Hepatocyte (in vitro differentiated cells): ENCODE data around the gene TESK1. TPM values are rescaled to one million over a fixed set of nuclear protein-coding genes. Genes with fewer than 3 reads are reported as not detected.

ENCODE experiments used
- DNase-seq: peaks from one replicate; pipeline ENCODE4 v3.0.0-alpha.2; 2016; ENCODE audit warnings: low spot score
- H2AFZ ChIP-seq: fragments of 200-600 bp; sonication (generic); 2 replicates; pipeline ENCODE4 v1.6.0; 2016; ENCODE audit warnings: antibody characterized with exemption, mild to moderate bottlenecking
- H3K27ac ChIP-seq: fragments of 200-600 bp; sonication (generic); 2 replicates; pipeline ENCODE4 v1.5.1; 2016; ENCODE audit warnings: mild to moderate bottlenecking
- H3K27me3 ChIP-seq: fragments of 200-600 bp; sonication (generic); 2 replicates; pipeline ENCODE4 v1.6.1; 2016
- H3K36me3 ChIP-seq: fragments of 200-600 bp; sonication (generic); replicated peaks from 2 replicates; pipeline ENCODE4 v1.5.1; 2016; ENCODE audit warnings: low read depth; ENCODE audit not compliant: insufficient read depth
- H3K4me1 ChIP-seq: fragments of 200-600 bp; sonication (generic); 2 replicates; pipeline ENCODE4 v1.5.1; 2016; ENCODE audit warnings: mild to moderate bottlenecking, moderate library complexity; ENCODE audit not compliant: insufficient read depth
- H3K4me2 ChIP-seq: fragments of 200-600 bp; sonication (generic); 2 replicates; pipeline ENCODE4 v1.6.0; 2016
- H3K4me3 ChIP-seq: fragments of 200-600 bp; sonication (generic); 2 replicates; pipeline ENCODE4 v1.5.1; 2016; ENCODE audit warnings: mild to moderate bottlenecking
- H3K79me2 ChIP-seq: fragments of 200-600 bp; sonication (generic); 2 replicates; pipeline ENCODE4 v1.6.0; 2017; ENCODE audit warnings: mild to moderate bottlenecking
- H3K9me2 ChIP-seq: fragments of 200-600 bp; sonication (generic); replicated peaks from 2 replicates; pipeline ENCODE4 v1.6.0; 2017; ENCODE audit warnings: mild to moderate bottlenecking; ENCODE audit not compliant: insufficient read depth
- H3K9me3 ChIP-seq: fragments of 200-600 bp; sonication (generic); 2 replicates; pipeline ENCODE4 v1.5.1; 2016; ENCODE audit warnings: low read depth, mild to moderate bottlenecking
- H4K20me1 ChIP-seq: fragments of 200-600 bp; sonication (generic); 2 replicates; pipeline ENCODE4 v1.6.0; 2016; ENCODE audit warnings: mild to moderate bottlenecking; ENCODE audit not compliant: insufficient read depth, poor library complexity, severe bottlenecking
- CTCF ChIP-seq: fragments of 200-600 bp; sonication (generic); IDR thresholded peaks from 2 replicates; pipeline ENCODE4 v1.5.1; 2016; ENCODE audit warnings: antibody characterized with exemption, mild to moderate bottlenecking; ENCODE audit not compliant: poor library complexity
- EZH2 ChIP-seq: fragments of 200-600 bp; sonication (generic); IDR thresholded peaks from 2 replicates; pipeline ENCODE4 v1.6.1; 2016; ENCODE audit warnings: antibody characterized with exemption, mild to moderate bottlenecking, borderline replicate concordance
- EZH2phosphoT487 ChIP-seq: fragments of 200-600 bp; sonication (generic); IDR thresholded peaks from one replicate; pipeline ENCODE4 v1.6.1; 2018; ENCODE audit warnings: antibody characterized with exemption, mild to moderate bottlenecking, low read depth, moderate library complexity; ENCODE audit not compliant: unreplicated experiment, severe bottlenecking
- WGBS: methylation state at CpG from one replicate; pipeline ENCODE4 v1.1.6; 2016; ENCODE audit warnings: low lambda C conversion rate; ENCODE audit errors: missing lambda C conversion rate; 5-methylcytosine and 5-hydroxymethylcytosine counted together
- polyA plus RNA-seq: library from polyadenylated mRNA; unstranded; fragments of >200 nt; fragmentation: Nextera tagmentation; extraction: Ambion mirVana; gene quantifications from 2 replicates; pipeline ENCODE4 v1.2.1, GENCODE V29; 2016
- total RNA-seq: library from RNA; depleted of rRNA; stranded (reverse); fragments of >200 nt; gene quantifications from 2 replicates; pipeline ENCODE4 v1.2.3, GENCODE V29; 2014

TESK1 gene
- total and polyA plus RNA-seq, 2 experiments from 2014 or later: 17.4 to 30.3 TPM

DNA sequence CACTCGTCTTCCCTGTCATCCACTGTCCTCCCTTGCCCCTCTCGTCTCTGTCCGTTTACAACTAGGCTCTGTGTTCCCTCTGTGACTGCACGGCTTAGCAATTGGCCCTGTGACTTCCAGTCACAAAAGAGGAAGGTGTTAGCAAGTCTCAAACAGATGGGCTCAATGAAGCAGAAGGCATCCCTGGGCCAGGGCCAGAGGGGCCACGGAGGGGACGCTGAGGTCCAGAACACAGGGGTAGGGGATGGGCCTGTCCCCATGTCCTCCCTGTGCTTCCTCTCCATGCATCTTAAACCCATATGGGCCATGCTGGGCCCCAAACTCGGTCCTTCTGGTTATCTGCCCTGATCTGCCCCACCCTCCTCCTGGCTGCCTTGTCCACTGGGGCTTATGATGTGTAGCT is 13.3 kb downstream of the TESK1 start, which contains the start of gene CD72:
TSS of gene CD72 (minus strand) at position 89 of the 403 bp plus-strand sequence. CDS start 110 bp downstream, outside the sequence.
- no peaks in the 10 kb centered on the region for H3K9me3 ChIP-seq
- TF ChIP-seq EZH2phosphoT487 (no peak), EZH2 (no peak), CTCF (no peak)
- no peak within 1 kb of the TSS for H3K4me3 ChIP-seq
- 82% methylated on average over 7 of the region's 7 CpGs for WGBS
- H3K79me2 ChIP-seq: no peaks in the 10 kb centered on the region
- H3K4me1 ChIP-seq: no peaks in the 10 kb centered on the region
- H3K4me2 ChIP-seq: peak within 1 kb of the TSS; percentile 76
- H3K9me2 ChIP-seq: no peaks in the 10 kb centered on the region
- peaks cover 31% of the 10 kb centered on the region for H3K27me3 ChIP-seq
- no peak within 1 kb of the TSS for H3K27ac ChIP-seq
- H3K36me3 ChIP-seq: no peaks in the 10 kb centered on the region
- H2AFZ ChIP-seq: peak within 1 kb of the TSS; percentile 46
- DNase-seq: no peak
- no peaks in the 10 kb centered on the region for H4K20me1 ChIP-seq

DNA sequence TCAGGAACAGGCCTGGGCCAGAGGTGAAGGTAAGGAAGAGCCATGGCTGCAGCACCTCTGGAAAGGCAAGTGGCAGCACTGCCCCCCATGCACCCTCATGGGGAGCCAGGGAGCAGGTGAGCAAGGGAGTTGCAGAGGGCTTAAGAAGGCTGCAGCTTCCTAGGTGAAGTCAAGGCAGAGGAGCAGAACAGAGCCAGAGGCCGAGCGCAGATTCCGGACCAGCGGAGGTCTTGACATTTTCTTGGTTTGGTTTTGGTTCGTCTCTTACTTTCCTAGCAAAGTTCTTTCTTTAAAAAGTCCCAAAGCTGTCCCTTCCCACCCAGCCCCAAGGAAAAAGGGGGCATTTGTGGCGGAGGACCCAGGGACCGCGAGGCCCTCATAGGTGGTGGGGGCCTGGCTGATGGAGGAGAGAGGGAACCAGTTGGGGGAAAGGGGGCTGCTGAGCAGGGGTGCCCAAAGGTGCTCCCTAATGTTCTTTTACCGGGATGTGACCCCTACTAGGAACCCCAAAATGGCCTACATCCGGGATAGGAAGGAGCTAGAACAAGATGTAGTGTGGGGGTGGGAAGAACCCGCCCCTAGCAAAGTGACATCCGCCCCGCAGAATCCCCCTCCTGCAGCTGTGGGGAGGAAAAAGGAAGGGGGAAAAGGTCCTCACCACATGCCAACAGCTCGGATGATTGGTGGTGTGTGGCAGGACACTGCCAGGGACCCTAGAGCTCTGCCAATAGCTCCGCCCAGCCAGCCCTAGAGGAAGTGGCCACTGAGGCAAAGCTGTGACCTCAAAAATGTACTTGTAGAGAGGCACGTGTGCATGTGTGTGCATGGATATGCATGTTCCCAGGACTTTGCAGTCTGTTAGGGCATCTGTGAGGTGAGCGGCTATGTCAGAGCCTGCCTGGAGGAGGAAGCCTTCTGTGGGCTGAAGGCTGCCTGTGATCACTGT is 14.1 kb downstream of the TESK1 start:
- H3K4me1 ChIP-seq: no peaks in the 10 kb centered on the region
- H4K20me1 ChIP-seq: no peaks in the 10 kb centered on the region
- no peaks in the 10 kb centered on the region for H3K36me3 ChIP-seq
- H3K9me2 ChIP-seq: no peaks in the 10 kb centered on the region
- 94% methylated on average over 17 of the region's 17 CpGs for WGBS
- H3K27me3 ChIP-seq: peaks cover 28% of the 10 kb centered on the region
- DNase-seq: no peak
- H3K27ac ChIP-seq: no peak overlapping the region
- H2AFZ ChIP-seq: no peak overlapping the region
- no peak for TF ChIP-seq EZH2phosphoT487
- no peak for TF ChIP-seq EZH2
- TF ChIP-seq CTCF: no peak
- no peak overlapping the region for H3K4me3 ChIP-seq
- H3K9me3 ChIP-seq: no peaks in the 10 kb centered on the region
- no peaks in the 10 kb centered on the region for H3K79me2 ChIP-seq
- no peak overlapping the region for H3K4me2 ChIP-seq

- Histone ChIP-seq H2AFZ (no peak overlapping the region), H4K20me1 (no peaks in the 10 kb centered on the region), H3K27me3 (peaks cover 24% of the 10 kb centered on the region), H3K4me2 (no peak overlapping the region), H3K4me1 (no peaks in the 10 kb centered on the region), H3K79me2 (no peaks in the 10 kb centered on the region), H3K36me3 (no peaks in the 10 kb centered on the region), H3K4me3 (no peak overlapping the region), H3K27ac (no peak overlapping the region), H3K9me2 (no peaks in the 10 kb centered on the region), H3K9me3 (no peaks in the 10 kb centered on the region)
- DNase-seq: no peak
- WGBS: 88% methylated on average over 2 of the region's 2 CpGs
- TF ChIP-seq EZH2phosphoT487 (no peak), EZH2 (no peak), CTCF (no peak)
Measured at GRCh38 chr9:35619800-35620158, 14.7 kb downstream of the TESK1 start.
